Trophoblast cell (in vitro differentiated cells and primary cell): ENCODE data around the gene CBLN4.
A peak's percentile ranks its signal among the peaks of the same experiment; 100 is the strongest.

Source experiments
- DNase-seq, 2 donors: peaks; one replicate each; pipeline ENCODE4 v3.0.0-alpha.2; 2016
- H2AFZ ChIP-seq: 2 replicates; pipeline ENCODE4 v1.6.1; 2013; ENCODE audit warnings: low read length, moderate library complexity, mild to moderate bottlenecking; ENCODE audit not compliant: insufficient read depth, poor library complexity
- H2AK5ac ChIP-seq: 2 replicates; pipeline ENCODE4 v1.6.1; 2013; ENCODE audit warnings: mild to moderate bottlenecking, low read length
- H2BK120ac ChIP-seq: 2 replicates; pipeline ENCODE4 v1.6.1; 2013; ENCODE audit warnings: low read length, mild to moderate bottlenecking, moderate library complexity; ENCODE audit not compliant: insufficient read depth, poor library complexity
- H2BK12ac ChIP-seq: 2 replicates; pipeline ENCODE4 v1.6.1; 2013; ENCODE audit warnings: mild to moderate bottlenecking, low read length, moderate library complexity
- H2BK5ac ChIP-seq: 2 replicates; pipeline ENCODE4 v1.6.1; 2013; ENCODE audit warnings: low read length, low read depth, moderate library complexity, mild to moderate bottlenecking; ENCODE audit not compliant: poor library complexity
- H3K14ac ChIP-seq: 2 replicates; pipeline ENCODE4 v1.6.1; 2013; ENCODE audit warnings: mild to moderate bottlenecking, low read length
- H3K18ac ChIP-seq: 2 replicates; pipeline ENCODE4 v1.6.1; 2013; ENCODE audit warnings: mild to moderate bottlenecking, low read length
- H3K23ac ChIP-seq: 2 replicates; pipeline ENCODE4 v1.6.1; 2013; ENCODE audit warnings: low read length
- H3K27ac ChIP-seq: 2 replicates; pipeline ENCODE4 v1.5.1; 2013; ENCODE audit warnings: low read depth, mild to moderate bottlenecking, inconsistent platforms, low read length, moderate library complexity
- H3K27me3 ChIP-seq: 2 replicates; pipeline ENCODE4 v1.6.1; 2013; ENCODE audit warnings: inconsistent platforms, mild to moderate bottlenecking, low read length, moderate library complexity; ENCODE audit not compliant: insufficient read depth
- H3K36me3 ChIP-seq, 2 experiments: 1 replicate in 1 of 2; 2 replicates in 1 of 2; pipeline ENCODE4 v1.6.1; 2013; ENCODE audit warnings: low read length in 2 of 2, mild to moderate bottlenecking in 2 of 2, moderate library complexity in 1 of 2; ENCODE audit not compliant: insufficient read depth in 2 of 2, control insufficient read depth in 1 of 2
- H3K4ac ChIP-seq: 2 replicates; pipeline ENCODE4 v1.6.1; 2013; ENCODE audit warnings: low read depth, mild to moderate bottlenecking, low read length, moderate library complexity
- H3K4me1 ChIP-seq, 2 experiments: 1 replicate in 1 of 2; 2 replicates in 1 of 2; pipeline ENCODE4 v1.6.1; 2013; ENCODE audit warnings: low read length in 2 of 2, mild to moderate bottlenecking in 2 of 2, moderate library complexity in 1 of 2; ENCODE audit not compliant: insufficient read depth in 2 of 2, control insufficient read depth in 1 of 2
- H3K4me2 ChIP-seq: 2 replicates; pipeline ENCODE4 v1.6.1; 2013; ENCODE audit warnings: inconsistent platforms, mild to moderate bottlenecking, low read length, moderate library complexity
- H3K4me3 ChIP-seq: 2 replicates; pipeline ENCODE4 v1.5.1; 2013; ENCODE audit warnings: mild to moderate bottlenecking, low read depth, low read length, inconsistent platforms
- H3K79me1 ChIP-seq: one replicate; pipeline ENCODE4 v1.6.1; 2013; ENCODE audit warnings: low read length
- H3K79me2 ChIP-seq: 2 replicates; pipeline ENCODE4 v1.6.1; 2013; ENCODE audit warnings: low read length, mild to moderate bottlenecking; ENCODE audit not compliant: control insufficient read depth, insufficient read depth, poor library complexity
- H3K9ac ChIP-seq: 2 replicates; pipeline ENCODE4 v1.6.1; 2013; ENCODE audit warnings: mild to moderate bottlenecking, low read length
- H3K9me3 ChIP-seq: 2 replicates; pipeline ENCODE4 v1.6.1; 2013; ENCODE audit warnings: low read depth, mild to moderate bottlenecking, control low read depth, inconsistent platforms, low read length; ENCODE audit not compliant: insufficient read depth
- H4K12ac ChIP-seq: 2 replicates; pipeline ENCODE4 v1.6.1; 2013; ENCODE audit warnings: low read depth, mild to moderate bottlenecking, low read length, moderate library complexity
- H4K8ac ChIP-seq: 2 replicates; pipeline ENCODE4 v1.6.1; 2013; ENCODE audit warnings: low read depth, mild to moderate bottlenecking, low read length, moderate library complexity
- H4K91ac ChIP-seq: one replicate; pipeline ENCODE4 v1.6.1; 2013; ENCODE audit warnings: low read depth, mild to moderate bottlenecking, low read length, moderate library complexity
- WGBS: extraction: QIAGEN DNeasy Blood & Tissue Kit; methylation state at CpG from one replicate; pipeline ENCODE4 v1.1.7; 2013; ENCODE audit warnings: missing lambda C conversion rate; ENCODE audit not compliant: insufficient read length, insufficient coverage; ENCODE audit errors: extremely low coverage; 5-methylcytosine and 5-hydroxymethylcytosine counted together

CBLN4 gene

DNA sequence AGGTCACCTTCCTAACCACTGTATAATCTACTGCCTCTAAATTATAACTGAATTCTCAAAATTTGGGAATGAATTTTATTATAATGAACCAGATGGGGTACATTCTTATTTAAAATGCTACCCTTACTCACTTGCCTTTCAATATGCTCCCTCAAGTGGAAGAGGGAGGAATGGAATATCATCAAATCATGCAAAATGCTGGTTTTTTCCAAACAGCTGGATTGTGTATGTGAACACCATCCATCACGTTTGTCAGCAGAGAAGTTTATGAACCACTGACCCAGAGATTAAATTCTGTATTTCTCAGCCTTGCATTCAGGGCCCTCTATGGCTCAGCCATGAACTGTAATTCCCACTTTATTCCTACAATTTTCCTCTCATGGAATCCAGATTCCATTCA, 40.5 kb downstream of the CBLN4 start:
- Histone ChIP-seq H3K9me3 (peaks cover 5% of the 10 kb centered on the region), H3K79me1 (no peaks in the 10 kb centered on the region), H2BK12ac (no peak overlapping the region), H4K12ac (no peak overlapping the region), H3K23ac (no peak overlapping the region), H3K79me2 (no peaks in the 10 kb centered on the region), H2AFZ (no peak overlapping the region), H3K4ac (no peak overlapping the region), H3K18ac (no peak overlapping the region), H3K4me1 (no peaks in the 10 kb centered on the region), H2BK5ac (no peak overlapping the region), H3K27ac (no peak overlapping the region), H4K8ac (no peak overlapping the region), H2BK120ac (no peak overlapping the region), H3K4me3 (no peak overlapping the region), H3K14ac (no peak overlapping the region), H3K4me2 (no peak overlapping the region), H2AK5ac (no peak overlapping the region), H3K27me3 (no peaks in the 10 kb centered on the region), H4K91ac (no peak overlapping the region), H3K36me3 (no peaks in the 10 kb centered on the region), H3K9ac (no peak overlapping the region)
- WGBS: no CpG with 5 or more reads among the region's 1 CpG
- no peak for DNase-seq

DNA sequence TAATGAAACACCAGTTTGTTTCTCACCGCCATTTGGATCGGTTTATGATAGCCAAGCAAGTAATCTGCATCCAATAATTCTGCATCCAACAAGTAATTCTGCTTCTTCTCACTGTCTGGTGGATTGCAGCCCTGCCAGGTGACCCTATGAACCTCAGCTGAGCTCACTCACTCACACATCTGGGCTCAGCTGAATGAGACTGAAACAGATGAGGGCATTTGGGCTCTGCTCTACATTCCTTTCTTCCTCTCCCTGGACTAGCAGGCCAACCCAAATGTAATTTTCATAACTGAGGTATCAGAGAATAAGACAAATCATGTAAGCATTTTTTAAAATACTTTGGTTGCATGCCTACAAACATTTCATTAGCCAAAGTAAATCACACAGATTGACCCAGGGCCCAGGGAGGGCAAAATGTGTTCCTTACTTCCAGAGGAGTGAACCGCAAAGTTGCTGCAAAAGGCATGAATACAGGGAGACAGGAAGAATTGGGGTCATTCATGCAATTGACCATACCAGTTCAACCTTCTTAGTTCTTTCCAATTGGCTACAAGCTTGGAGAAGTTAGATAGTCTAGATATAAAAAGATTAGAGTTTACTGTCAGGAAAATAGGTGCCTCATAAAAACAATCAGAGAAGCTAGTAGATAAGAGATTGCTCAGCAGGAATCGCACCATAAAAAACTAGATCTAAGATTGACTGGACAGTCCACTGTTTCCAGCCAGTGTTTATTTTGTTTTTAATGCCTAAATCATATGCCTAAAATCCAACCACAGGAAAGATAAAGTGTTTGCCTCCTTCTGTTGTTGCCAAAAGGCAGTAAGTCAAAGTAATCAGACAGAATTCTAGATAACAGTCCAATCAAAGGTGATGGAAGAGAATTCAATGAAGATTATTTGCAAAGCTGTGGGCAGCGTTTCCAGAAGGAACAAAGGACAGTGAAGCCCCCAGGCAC, 43.7 kb downstream of the CBLN4 start:
- Histone ChIP-seq H2AK5ac (no peak overlapping the region), H4K91ac (no peak overlapping the region), H3K4me1 (no peaks in the 10 kb centered on the region), H2BK120ac (no peak overlapping the region), H4K8ac (no peak overlapping the region), H3K14ac (no peak overlapping the region), H2AFZ (no peak overlapping the region), H3K23ac (no peak overlapping the region), H3K4me2 (no peak overlapping the region), H3K18ac (no peak overlapping the region), H3K4ac (no peak overlapping the region), H3K27me3 (no peaks in the 10 kb centered on the region), H2BK12ac (no peak overlapping the region), H4K12ac (no peak overlapping the region), H3K4me3 (no peak overlapping the region), H3K79me1 (no peaks in the 10 kb centered on the region), H3K9me3 (peaks cover 3% of the 10 kb centered on the region), H3K79me2 (no peaks in the 10 kb centered on the region), H3K27ac (no peak overlapping the region), H3K9ac (no peak overlapping the region), H3K36me3 (no peaks in the 10 kb centered on the region), H2BK5ac (no peak overlapping the region)
- no CpG with 5 or more reads among the region's 5 CpGs for WGBS
- DNase-seq: no peak

DNA sequence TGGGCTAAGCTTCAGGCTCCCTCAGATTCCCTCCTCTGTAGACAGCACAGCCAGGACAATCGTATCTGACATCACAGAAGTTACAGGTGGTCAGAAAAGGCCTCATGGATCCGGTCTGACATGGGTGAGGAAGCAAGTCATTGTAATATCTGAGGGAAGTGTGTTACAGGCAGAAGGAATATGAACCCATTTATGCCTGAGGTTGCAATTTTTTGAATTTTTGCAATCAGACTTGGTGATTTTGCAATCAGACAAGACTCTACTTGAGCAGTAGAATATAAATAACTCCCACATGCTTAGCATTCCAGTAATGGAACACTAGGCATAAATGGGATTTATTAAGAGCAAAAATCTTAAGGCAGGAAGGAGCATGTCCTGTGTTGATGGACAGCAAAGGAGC, 52.1 kb downstream of the CBLN4 start:
- Histone ChIP-seq H3K27me3 (no peaks in the 10 kb centered on the region), H3K4me2 (no peak overlapping the region), H3K9me3 (peaks cover 2% of the 10 kb centered on the region), H2AK5ac (no peak overlapping the region), H2BK5ac (no peak overlapping the region), H3K36me3 (no peaks in the 10 kb centered on the region), H4K91ac (no peak overlapping the region), H3K79me1 (no peaks in the 10 kb centered on the region), H3K9ac (no peak overlapping the region), H3K4me1 (no peaks in the 10 kb centered on the region), H3K4me3 (no peak overlapping the region), H2AFZ (no peak overlapping the region), H3K4ac (no peak overlapping the region), H3K18ac (no peak overlapping the region), H4K12ac (no peak overlapping the region), H3K14ac (no peak overlapping the region), H3K79me2 (no peaks in the 10 kb centered on the region), H2BK12ac (no peak overlapping the region), H3K23ac (no peak overlapping the region), H4K8ac (no peak overlapping the region), H2BK120ac (no peak overlapping the region), H3K27ac (no peak overlapping the region)
- no CpG with 5 or more reads among the region's 2 CpGs for WGBS
- DNase-seq: peak; percentile 32 to 89

DNA sequence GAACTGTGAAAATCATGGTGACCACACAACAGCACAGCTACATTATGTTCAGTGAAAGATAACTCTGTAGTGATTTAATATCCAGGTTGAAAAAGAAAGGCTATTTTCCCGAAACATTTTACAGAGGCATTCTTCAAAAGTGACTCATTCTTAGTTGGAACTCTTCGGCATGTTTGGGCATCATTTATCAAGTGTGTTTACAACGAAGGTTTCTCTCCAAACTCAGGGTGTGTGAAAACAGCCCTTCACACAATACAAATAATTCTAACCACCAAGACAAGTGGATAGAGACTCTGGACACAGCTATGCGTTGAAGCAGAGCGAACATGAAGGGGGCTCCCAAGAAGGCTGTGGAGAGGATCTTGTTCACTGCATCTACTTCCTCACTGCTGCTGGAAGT, 57.6 kb downstream of the CBLN4 start:
- no peak overlapping the region for H3K18ac ChIP-seq
- H3K4me1 ChIP-seq: no peaks in the 10 kb centered on the region
- no peak overlapping the region for H3K4ac ChIP-seq
- H4K8ac ChIP-seq: no peak overlapping the region
- no peak for DNase-seq
- H2BK5ac ChIP-seq: no peak overlapping the region
- no peak overlapping the region for H3K4me2 ChIP-seq
- no peak overlapping the region for H3K14ac ChIP-seq
- no peak overlapping the region for H3K4me3 ChIP-seq
- no peak overlapping the region for H3K23ac ChIP-seq
- no peak overlapping the region for H2BK120ac ChIP-seq
- no peak overlapping the region for H3K9ac ChIP-seq
- H4K12ac ChIP-seq: no peak overlapping the region
- no peak overlapping the region for H2BK12ac ChIP-seq
- no peaks in the 10 kb centered on the region for H3K9me3 ChIP-seq
- H3K79me2 ChIP-seq: no peaks in the 10 kb centered on the region
- whole genome bisulfite sequencing: no CpG with 5 or more reads among the region's 5 CpGs
- H3K27ac ChIP-seq: no peak overlapping the region
- H3K36me3 ChIP-seq: no peaks in the 10 kb centered on the region
- H3K79me1 ChIP-seq: no peaks in the 10 kb centered on the region
- H3K27me3 ChIP-seq: no peaks in the 10 kb centered on the region
- H2AK5ac ChIP-seq: no peak overlapping the region
- H2AFZ ChIP-seq: no peak overlapping the region
- H4K91ac ChIP-seq: no peak overlapping the region
